ENCODE results near the gene DAAM2.

GRCh38 chr6:39777661-39778060, 14.5 kb upstream of the DAAM2 start:
- TF ChIP-seq CTCF (IDR thresholded peaks at IDR 0.05) (no peak), POLR2A (IDR thresholded peaks at IDR 0.05) (no peak), POLR2AphosphoS5 (IDR thresholded peaks at IDR 0.05) (no peak), EP300 (IDR thresholded peaks at IDR 0.05) (no peak)
